ENCODE measurements around the gene ORM2. TPM values are rescaled to one million over a fixed set of nuclear protein-coding genes. Genes with fewer than 3 reads are reported as not detected.
"Not testable (repeated sequence)": the region's sequence is repeated elsewhere in the genome, so short reads cannot be mapped to it uniquely, and the experiment has no call there.

ORM2 gene
- under 1 TPM; 0.59 to 0.80 TPM for total RNA-seq
- polyA plus RNA-seq (2013, experiment 1 of 2): not detected
- polyA plus RNA-seq (2013, experiment 2 of 2): not detected
- long read RNA-seq, experiment 1: 0 reads
- long read RNA-seq, experiment 2: 0 reads
- long read RNA-seq, experiment 3, partial matches to known transcripts: 0 of 1 reads
- long read RNA-seq, experiment 3, other reads (novel, unspliced or antisense): 1 of 1 reads
- long read RNA-seq, experiment 4: 0 reads

- H3K36me3 ChIP-seq (ENCODE audit: control insufficient read depth, insufficient read depth, low read length); H3K27me3 Mint-ChIP-seq (ENCODE audit: insufficient read depth); H3K4me1 ChIP-seq (ENCODE audit: control insufficient read depth, insufficient read depth, low read length); H3K9ac ChIP-seq (ENCODE audit: extremely low read depth, low read length, poor library complexity, severe bottlenecking); H3K27ac Mint-ChIP-seq; H3K36me3 Mint-ChIP-seq (ENCODE audit: low read depth); H3K4me3 Mint-ChIP-seq; H3K9me3 ChIP-seq (ENCODE audit: control insufficient read depth, low read length); H3K27me3 ChIP-seq (ENCODE audit: control insufficient read depth, insufficient read depth, low read length, poor library complexity, severe bottlenecking); H3K27ac ChIP-seq (ENCODE audit: low read depth, low read length); H3K4me1 Mint-ChIP-seq; DNase-seq; H3K9me3 Mint-ChIP-seq; H3K4me3 ChIP-seq (ENCODE audit: low read length): not testable (repeated sequence)
- 100% methylated on average over 2 of the region's 10 CpGs; no CpG with 5 or more reads in 1 of the 2 experiments for WGBS, 2 experiments (ENCODE audit: insufficient coverage in 1 of 2, insufficient read length in 1 of 2)
Observed at GRCh38 chr9:114329625-114330022, at the start of gene ORM2. ORM2 (plus strand) TSS chr9:114329869; CDS start chr9:114329905, 36 bp downstream.

GRCh38 chr9:114280636-114281472, 48.8 kb upstream of the ORM2 start:
- no peak overlapping the region for H3K4me3 ChIP-seq (ENCODE audit: low read length)
- no peaks in the 10 kb centered on the region for H3K27me3 ChIP-seq (ENCODE audit: control insufficient read depth, insufficient read depth, low read length, poor library complexity, severe bottlenecking)
- H3K9me3 Mint-ChIP-seq: no peaks in the 10 kb centered on the region
- H3K27me3 Mint-ChIP-seq (ENCODE audit: insufficient read depth): no peaks in the 10 kb centered on the region
- TF ChIP-seq CTCF (conservative IDR thresholded peaks at IDR 0.05): no peak
- H3K27ac Mint-ChIP-seq: no peak overlapping the region
- no peaks in the 10 kb centered on the region for H3K4me1 ChIP-seq (ENCODE audit: control insufficient read depth, insufficient read depth, low read length)
- no peak overlapping the region for H3K4me3 Mint-ChIP-seq
- no peak overlapping the region for H3K9ac ChIP-seq (ENCODE audit: extremely low read depth, low read length, poor library complexity, severe bottlenecking)
- peak; percentile 24 for DNase-seq
- H3K36me3 ChIP-seq (ENCODE audit: control insufficient read depth, insufficient read depth, low read length): peaks cover 64% of the 10 kb centered on the region
- H3K9me3 ChIP-seq (ENCODE audit: control insufficient read depth, low read length): no peaks in the 10 kb centered on the region
- H3K36me3 Mint-ChIP-seq (ENCODE audit: low read depth): peaks cover 38% of the 10 kb centered on the region
- H3K27ac ChIP-seq (ENCODE audit: low read depth, low read length): no peak overlapping the region
- 95 to 100% methylated on average over 5 to 8 of the region's 8 CpGs for WGBS, 2 experiments (ENCODE audit: insufficient coverage in 1 of 2, insufficient read length in 1 of 2)
- no peaks in the 10 kb centered on the region for H3K4me1 Mint-ChIP-seq

- no peak overlapping the region for H3K9ac ChIP-seq (ENCODE audit: extremely low read depth, low read length, poor library complexity, severe bottlenecking)
- no peaks in the 10 kb centered on the region for H3K9me3 ChIP-seq (ENCODE audit: control insufficient read depth, low read length)
- TF ChIP-seq CTCF (conservative IDR thresholded peaks at IDR 0.05): no peak
- H3K27ac ChIP-seq (ENCODE audit: low read depth, low read length): no peak overlapping the region
- no peaks in the 10 kb centered on the region for H3K27me3 Mint-ChIP-seq (ENCODE audit: insufficient read depth)
- no peaks in the 10 kb centered on the region for H3K27me3 ChIP-seq (ENCODE audit: control insufficient read depth, insufficient read depth, low read length, poor library complexity, severe bottlenecking)
- H3K4me3 Mint-ChIP-seq: no peak overlapping the region
- H3K4me1 Mint-ChIP-seq: no peaks in the 10 kb centered on the region
- no peak overlapping the region for H3K27ac Mint-ChIP-seq
- H3K4me3 ChIP-seq (ENCODE audit: low read length): no peak overlapping the region
- DNase-seq: peak; percentile 36
- 92 to 94% methylated on average over 12 of the region's 12 CpGs for WGBS, 2 experiments (ENCODE audit: insufficient coverage in 1 of 2, insufficient read length in 1 of 2)
- H3K36me3 ChIP-seq (ENCODE audit: control insufficient read depth, insufficient read depth, low read length): peaks cover 63% of the 10 kb centered on the region
- H3K4me1 ChIP-seq (ENCODE audit: control insufficient read depth, insufficient read depth, low read length): no peaks in the 10 kb centered on the region
- H3K36me3 Mint-ChIP-seq (ENCODE audit: low read depth): peaks cover 33% of the 10 kb centered on the region
- H3K9me3 Mint-ChIP-seq: no peaks in the 10 kb centered on the region
Observed at GRCh38 chr9:114281473-114282103, 48.1 kb upstream of the ORM2 start.

All from endodermal cell (in vitro differentiated cells).